ENCODE measurements around the gene SLC1A1. TPM values are rescaled to one million over a fixed set of nuclear protein-coding genes. Genes with fewer than 3 reads are reported as not detected.
"Not testable (repeated sequence)": the region's sequence is repeated elsewhere in the genome, so short reads cannot be mapped to it uniquely, and the experiment has no call there.

Gene SLC1A1
- polyA plus RNA-seq, 1 donor, result 0.22 TPM

DNA sequence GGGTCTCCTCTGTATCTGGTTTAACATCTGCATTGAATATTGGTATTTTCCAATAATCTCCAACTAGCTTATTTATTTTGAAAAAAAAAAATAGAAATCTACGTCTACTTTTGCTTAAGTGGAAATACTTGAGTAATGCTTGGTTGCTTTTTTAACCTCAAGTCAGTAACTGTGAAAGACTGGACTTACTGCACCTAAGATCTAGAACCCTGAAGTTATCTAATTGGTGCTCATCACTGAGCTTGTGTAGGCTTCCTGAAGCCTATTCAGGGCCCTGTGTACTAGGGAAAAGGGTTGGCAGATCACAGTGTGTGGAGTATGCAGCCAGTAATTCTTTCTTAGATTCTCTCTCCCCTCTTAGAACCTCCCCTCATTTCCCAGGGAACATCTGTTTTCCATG is 16.2 kb downstream of the SLC1A1 start:
- no peak for DNase-seq (ENCODE audit: low read depth)

DNA sequence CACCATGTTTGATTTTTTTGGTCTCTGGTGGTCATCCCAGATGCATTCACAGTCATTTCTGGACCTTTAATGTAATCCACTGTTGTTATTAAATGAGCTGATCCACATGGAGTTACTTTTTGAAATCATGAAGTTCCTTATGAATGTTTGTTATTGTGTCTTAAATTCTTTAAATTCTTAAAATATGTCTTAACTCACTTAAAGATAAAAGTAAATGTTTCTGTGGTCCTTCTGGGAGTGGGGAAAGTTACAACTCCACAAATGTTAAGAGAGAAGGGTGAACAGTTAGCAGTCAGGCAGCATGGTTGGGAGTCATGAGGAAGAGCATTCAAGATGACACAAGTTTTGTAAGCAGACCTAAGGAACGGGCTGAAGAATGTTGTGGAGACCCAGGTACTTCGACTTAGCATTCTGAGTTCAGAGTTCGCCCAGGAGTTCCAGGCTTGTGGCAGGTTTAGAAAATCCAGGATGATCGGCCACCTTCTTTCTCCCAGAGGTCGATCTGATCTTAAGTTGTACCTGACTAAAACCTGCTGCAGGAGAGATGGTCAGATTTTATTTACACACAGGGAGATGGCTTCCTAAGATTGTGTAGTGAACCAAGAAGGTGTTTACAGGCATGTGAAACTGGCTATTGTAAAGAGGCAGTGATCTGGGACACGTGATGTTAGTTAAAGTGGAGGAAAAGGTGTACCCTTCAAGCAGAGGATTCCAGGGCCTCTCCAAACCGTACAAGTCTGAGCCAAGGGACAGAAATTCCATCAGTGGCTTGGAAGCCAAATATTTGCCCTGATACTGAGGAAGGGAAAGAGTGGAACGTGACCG is 17.2 kb downstream of the SLC1A1 start:
- no peak for DNase-seq (ENCODE audit: low read depth)

DNA sequence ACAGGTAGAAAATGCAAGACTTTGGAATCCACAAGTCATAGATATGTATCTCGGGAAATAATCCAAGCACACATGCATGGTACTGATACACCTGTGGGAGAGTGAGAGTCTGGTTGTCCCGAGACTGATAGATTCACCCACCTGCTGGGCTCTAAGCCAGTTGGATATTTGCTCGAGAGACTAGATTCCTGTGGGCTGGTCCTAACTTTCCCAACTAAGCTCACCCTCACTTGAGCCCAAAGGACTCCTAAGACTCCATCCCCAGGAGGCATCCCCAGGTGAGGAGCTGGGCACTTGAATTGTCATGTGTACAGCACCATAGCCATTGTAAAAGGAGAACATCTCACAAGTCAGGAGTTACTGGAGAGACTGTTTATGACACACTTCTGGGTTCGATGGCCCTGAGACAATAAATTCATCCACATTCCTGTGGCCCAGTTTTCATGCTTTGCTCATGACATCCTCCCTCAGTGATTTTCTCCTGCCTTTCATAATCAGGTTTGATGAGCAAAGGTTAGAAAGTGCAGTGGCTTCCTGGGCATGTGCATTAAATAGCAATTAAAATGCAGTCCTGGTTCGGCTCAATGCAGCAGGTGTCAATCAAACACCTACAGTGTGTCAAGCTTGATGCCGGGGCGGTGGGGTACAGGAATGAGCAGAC is 18.1 kb downstream of the SLC1A1 start:
- DNase-seq (ENCODE audit: low read depth), result no peak

DNA sequence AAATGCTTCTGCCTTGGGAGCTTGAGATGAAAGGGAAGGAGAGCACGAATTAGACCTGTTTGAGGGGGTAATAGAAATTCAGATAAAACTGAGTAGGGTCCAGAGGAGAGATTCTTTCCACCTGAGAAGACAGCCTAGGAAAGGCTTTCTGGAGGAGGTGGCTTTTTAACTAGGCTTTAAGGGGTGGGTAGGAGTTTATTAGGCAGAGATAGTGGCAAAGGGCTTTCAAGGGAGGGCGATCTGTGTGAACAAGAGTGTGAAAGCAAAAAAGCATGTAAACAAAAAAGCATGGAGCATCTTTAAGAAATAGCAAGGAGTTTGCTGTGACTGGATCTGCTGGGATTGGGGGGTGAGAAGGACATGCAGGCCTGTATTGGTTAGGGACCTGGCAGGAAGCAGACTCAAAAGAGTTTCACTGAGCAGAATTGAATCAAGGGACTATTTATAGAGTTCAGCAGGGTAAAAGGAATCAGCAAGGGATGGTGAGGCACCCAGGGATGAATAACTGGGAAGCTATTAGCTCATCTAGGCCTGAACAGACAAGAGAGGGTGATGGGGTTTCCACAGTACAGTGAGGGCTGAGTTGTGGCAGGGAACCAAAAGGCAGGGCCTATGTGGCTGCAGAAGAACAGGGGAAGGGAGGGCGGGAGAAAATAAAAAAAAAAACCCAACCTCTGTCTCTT is 18.8 kb downstream of the SLC1A1 start:
- DNase-seq (ENCODE audit: low read depth), result no peak

DNA sequence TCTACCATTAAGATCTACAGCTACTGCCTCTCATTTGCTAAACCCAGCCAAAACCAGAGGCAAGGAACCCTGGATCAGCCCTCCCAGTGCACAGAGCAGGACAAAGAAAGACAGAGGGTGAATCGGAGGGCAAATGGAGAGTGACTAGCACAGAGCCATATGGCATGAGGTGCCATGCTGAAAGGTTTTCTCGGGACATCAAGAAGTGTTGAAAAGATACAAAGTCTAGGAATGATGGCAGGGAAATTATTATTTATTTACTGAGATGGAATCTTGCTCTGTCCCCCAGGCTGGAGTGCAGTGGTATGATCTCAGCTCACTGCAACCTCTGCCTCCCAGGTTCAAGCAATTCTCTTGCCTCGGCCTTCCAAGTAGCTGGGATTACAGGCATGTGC is 19.3 kb downstream of the SLC1A1 start:
- DNase-seq (ENCODE audit: low read depth), result no peak

DNA sequence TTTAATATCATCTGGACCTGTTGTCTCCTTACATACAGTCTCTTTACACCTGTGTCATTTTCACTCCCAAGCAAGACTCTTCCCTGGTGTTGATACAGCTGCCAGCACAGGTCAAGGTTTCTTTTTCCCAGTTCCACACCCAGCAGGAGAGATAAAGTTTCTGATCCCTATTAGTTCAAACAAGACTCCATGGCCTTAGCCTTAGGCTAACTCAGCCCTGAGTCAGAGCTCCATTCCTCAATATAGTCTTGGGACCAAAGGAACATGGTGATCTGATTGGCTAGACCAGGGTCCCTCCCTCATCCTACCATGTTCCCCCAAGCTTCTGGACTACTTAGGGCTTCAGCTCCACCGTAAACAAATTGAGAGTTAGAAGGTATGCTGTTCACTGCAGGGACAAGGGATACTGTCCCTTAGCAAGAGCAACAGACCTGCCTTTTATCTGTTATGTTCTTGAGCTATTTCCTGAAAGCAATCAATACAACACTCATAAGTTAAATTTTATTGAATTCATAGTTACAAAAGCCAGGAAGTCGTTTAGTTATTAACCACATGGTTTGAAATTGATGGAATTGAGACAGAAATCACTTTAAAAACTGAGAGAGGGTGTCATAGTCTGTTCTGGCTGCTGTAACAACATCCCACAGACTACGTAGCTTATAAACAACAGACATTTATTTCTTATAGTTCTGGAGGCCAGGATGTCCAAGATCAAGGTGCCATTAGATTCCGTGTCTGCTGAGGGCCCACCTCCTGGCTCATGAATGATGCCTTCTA is 20.5 kb downstream of the SLC1A1 start:
- no peak for DNase-seq (ENCODE audit: low read depth)

DNA sequence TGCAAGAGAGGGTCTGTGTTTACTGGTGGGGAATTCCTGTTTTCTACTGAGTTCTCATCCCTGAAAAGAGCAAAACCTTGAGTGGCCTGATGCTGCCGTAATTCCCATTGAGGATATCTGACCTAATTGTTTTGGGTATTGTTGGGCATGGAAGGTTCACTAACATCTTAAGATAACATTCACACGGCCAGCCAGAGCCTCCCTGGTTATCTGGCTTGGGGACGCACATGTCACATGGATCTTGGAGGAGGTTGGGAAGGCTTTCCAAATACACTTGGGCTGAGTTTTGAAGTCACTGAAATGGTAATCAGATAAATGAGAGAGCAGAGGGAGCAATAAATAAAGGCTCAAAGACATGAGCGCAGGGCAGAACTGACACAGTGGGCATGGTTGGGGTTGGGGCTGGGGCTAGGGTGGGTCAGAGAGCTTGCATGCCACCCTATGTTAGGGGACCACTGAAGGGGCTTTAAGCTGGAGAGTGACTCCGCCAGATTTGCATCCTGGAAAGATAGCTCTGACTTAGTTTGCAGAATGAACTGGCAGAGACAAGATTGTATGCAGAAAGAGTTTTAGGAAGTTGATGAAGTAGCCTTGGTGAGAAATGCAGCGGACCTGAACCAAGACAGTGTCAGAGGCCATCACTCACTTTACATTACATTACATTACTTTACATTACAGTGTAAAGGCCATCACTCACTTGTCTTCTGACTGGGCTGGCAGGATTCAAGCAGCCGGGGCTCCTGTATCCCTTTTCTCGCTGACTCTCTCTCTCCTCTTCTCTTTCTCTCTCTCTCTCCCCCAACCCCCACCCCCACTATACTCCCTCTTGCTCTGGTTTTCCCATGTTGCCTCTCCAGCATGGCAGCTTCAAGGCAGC is 24.2 kb downstream of the SLC1A1 start:
- DNase-seq (ENCODE audit: low read depth), result no peak

DNA sequence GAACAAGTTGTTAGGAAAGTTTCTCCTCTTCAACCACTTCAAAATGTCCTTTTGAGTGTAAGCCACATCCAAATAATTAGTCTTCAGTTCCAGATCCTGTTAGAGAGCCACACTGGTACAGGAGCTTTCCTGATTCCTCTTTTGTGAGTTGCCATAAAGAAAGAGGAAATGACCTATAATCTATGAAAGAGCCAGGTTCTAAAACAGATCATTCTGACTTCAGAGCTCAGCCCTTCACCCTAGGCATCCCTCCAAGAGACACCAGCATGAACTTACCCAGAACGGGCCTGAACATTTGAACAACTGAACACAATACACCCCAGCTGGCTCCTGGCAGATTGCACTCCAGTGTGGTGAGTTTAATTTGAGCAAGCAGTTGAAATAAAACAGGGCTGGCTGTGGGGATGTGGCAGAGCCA is 25.7 kb downstream of the SLC1A1 start:
- DNase-seq (ENCODE audit: low read depth), result no peak

DNA sequence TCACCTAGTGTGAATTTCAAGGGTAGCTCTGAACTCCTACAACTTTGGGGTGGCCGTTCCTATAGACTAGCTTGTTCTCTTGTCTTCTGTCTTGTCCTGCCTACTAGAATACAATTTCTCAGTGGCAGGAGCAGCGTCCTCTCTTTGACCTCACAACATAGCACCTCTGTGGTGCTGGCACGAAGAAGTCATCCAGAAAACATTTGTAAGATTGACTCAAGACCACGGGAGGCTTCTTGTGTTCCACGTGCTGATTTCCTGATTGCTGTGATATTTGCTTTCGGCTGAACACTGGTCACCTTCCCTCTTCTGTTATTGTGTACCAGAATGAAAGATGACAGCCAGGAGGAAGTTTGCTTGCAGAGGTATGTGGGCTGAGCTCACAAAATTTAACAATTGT is 27.0 kb downstream of the SLC1A1 start:
- DNase-seq (ENCODE audit: low read depth), result no peak

DNA sequence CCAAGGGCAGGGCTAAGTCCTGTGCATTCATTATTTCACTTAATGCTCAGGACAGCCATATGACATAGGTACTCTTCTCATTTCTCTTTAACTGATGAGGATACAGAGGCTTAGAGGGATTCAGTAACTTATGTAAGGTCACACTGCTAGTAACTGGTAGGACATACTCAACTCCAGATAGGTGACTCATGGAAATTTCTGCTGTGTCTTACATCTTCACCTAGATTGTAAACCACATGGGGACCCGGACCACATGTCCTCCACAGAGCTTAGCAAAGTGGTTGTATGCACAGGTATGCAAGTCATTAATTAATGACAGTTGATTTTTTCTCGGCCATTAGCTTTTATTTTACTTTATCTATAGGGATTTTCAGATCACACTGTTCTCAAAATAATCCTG is 29.3 kb downstream of the SLC1A1 start:
- DNase-seq (ENCODE audit: low read depth), result no peak

DNA sequence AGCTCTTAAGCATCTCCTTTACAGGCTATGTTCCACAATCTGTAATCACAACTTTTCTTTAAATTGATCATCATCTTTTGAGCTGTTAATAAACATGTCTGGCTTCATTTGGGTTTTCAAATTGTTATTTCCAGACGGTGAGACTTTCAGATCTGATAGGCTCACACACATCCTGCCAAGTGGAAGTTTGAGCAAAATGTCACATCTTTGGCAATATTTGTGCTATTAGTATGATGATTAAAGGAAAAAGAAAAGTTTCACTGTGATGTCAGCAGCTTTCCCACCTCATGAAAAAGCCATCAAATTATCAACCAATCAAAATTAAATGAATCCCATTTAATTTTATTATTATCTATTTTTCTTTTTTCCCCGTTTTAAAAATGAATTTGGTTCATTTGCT is 29.8 kb downstream of the SLC1A1 start:
- no peak for DNase-seq (ENCODE audit: low read depth)

DNA sequence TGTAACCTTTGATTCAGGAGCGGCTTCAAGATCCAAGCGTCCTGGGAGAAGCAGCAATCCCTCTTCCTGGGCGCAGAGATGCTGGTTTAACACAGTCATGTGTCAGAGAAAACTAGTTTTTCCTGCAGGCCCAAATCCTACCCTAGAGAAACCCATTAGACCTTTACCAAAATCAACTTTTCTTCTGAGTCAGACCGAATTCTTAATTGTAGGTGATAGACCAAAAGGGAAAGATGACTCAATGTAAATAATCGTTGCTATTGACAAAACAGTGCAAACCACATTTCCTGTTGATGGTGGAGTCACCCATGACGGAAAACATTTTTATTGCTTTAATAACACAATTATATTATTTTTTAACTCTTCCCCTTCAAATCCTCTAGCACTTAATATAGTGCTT is 40.1 kb downstream of the SLC1A1 start:
- DNase-seq (ENCODE audit: low read depth), result no peak

DNA sequence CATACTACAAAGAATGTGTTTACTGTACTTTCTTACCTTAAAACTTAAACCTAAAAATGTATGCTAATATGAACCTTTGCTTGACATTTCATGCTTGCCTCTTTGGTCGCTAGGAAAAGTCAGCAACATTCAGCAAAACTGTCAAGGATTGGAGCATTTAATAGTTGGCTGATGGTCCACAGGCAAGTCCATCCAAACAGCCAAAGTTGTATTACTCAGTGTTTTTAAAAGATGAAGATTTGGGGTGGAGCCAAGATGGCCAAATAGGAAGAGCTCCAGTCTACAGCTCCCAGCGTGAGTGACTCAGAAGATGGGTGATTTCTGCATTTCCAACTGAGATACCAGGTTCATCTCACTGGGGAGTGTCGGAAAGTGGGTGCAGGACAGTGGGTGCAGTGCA is 40.6 kb downstream of the SLC1A1 start:
- not testable (repeated sequence) for DNase-seq (ENCODE audit: low read depth)

DNA sequence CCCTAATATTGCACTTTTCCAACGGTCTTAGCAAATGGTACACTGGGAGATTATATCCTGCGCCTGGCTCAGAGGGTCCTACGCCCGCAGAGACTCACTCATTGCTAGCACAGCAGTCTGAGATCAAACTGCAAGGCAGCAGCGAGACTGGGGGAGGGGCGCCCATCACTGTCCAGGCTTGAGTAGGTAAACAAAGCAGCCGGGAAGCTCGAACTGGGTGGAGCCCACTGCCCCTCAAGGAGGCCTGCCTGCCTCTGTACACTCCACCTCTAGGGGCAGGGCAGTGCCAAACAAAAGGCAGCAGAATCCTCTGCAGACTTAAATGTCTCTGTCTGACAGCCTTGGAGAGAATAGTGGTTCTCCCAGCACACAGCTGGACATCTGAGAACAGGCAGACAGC is 41.1 kb downstream of the SLC1A1 start:
- DNase-seq (ENCODE audit: low read depth), result not testable (repeated sequence)

DNA sequence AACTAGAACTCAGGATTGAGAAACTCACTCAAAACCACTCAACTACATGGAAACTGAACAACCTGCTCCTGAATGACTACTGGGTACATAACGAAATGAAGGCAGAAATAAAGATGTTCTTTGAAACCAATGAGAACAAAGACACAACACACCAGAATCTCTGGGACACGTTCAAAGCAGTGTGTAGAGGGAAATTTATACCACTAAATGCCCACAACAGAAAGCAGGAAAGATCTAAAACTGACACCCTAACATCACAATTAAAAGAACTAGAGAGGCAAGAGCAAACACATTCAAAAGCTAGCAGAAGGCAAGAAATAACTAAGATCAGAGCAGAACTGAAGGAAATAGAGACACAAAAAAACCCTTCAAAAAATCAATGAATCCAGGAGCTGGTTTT is 43.6 kb downstream of the SLC1A1 start:
- DNase-seq (ENCODE audit: low read depth), result not testable (repeated sequence)

DNA sequence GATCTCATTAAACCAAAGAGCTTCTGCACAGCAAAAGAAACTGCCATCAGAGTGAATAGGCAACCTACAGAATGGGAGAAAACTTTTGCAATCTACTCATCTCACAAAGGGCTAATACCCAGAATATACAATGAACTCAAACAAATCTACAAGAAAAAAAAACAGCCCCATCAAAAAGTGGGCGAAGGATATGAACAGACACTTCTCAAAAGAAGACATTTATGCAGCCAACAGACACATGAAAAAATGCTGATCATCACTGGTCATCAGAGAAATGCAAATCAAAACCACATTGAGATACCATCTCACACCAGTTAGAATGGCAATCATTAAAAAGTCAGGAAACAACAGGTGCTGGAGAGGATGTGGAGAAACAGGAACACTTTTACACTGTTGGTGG is 45.9 kb downstream of the SLC1A1 start:
- not testable (repeated sequence) for DNase-seq (ENCODE audit: low read depth)

DNA sequence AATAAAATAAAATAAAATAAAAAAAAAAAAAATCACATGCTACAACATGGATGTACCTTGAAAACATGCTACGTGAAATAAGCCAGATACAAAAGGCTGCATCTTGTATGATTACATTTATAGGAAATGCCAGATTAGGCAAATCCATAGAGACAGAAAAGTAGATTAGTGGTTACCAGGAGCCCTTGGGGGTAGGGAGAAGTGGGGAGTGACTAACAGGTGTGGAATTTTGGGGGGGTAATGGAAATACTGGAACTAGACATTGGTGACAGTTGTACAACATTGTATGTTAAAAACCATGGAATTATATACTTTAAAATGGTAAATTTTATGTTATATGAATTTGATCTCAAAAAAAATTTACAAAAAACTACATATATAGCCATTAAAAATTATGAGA is 47.3 kb downstream of the SLC1A1 start:
- DNase-seq (ENCODE audit: low read depth), result no peak

DNA sequence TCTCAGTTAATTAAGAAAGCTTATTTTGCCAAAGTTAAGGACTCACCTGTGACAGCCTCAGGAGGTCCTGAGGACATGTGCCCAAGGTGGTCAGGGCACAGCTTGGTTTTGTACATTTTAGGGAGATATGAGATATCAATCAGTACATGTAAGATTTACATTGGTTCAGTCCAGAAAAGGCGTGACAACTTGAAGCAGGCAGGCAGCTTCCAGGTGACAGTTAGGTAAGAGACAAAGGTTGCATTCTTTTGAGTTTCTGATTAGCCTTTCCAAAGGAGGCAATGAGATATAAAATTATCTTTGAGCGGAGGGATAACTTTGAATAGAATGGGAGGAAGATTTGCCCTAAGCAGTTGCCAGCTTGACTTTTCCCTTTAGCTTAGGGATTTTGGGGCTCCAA is 47.8 kb downstream of the SLC1A1 start:
- DNase-seq (ENCODE audit: low read depth), result no peak

DNA sequence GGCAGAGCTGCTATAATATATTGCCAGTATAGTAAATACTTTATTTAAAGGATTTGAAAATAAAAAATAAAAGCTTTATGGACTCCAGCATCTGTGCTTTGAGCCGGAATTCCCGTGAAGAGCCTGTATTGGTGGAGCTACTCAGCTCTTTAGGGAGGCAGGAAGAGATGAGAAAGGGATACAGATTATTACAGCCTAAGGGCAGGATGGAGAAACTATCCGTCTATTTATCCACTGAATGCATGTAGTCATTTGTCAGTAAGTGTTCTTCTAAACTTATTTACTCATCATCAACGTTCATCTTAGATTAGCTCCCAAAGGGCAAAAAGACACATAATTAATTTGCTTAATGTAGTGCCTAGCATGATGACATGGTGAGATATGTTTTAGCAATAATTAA is 48.4 kb downstream of the SLC1A1 start:
- no peak for DNase-seq (ENCODE audit: low read depth)

DNA sequence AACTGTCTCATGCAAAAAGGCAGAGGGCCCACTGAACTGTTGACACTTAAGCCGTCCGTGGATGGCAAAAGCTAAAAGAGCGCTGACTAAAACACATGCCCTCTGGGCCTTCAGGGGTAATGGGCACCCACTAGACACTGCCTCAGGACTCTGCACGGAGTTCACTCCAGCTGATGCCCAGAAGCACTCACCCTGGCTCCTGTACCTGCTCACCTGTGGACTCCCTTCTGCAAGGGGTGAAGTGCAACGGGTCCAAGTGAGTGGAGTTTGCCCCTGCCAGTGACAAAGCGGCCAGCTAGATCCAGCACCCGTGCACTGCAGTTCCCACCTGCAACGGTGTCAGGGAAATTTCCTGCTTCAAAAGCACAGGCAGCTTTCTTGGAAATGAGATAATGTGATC is 50.2 kb downstream of the SLC1A1 start:
- DNase-seq (ENCODE audit: low read depth), result no peak

DNA sequence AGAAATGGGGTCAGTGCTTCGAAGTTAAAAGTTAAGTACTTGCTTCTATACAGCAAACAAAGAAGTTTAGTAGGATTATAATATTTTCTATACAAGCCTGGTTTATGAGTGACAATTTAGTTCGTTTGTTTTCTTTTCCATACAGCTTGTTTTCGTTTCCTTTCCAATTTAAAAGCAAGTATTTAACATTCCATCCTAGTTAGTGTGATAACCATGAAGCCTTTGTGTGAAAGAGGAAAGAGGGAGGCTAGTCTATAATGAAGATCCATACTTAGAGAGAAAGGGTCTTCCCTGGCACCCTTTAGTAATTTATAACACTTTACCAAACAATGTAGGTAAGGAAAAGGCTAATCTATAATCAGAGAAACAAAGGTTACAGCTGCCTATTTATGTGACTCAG is 51.0 kb downstream of the SLC1A1 start:
- no peak for DNase-seq (ENCODE audit: low read depth)
